HepG2 (cell line): ENCODE results near the gene EIF4G1. TPM values are rescaled to one million over a fixed set of nuclear protein-coding genes. Genes with fewer than 3 reads are reported as not detected.

Experiments
- ATAC-seq: fragments of 200-7000 bp; cut with Tn5 transposase; 3 replicates; pipeline ENCODE4 v1.9.1; 2020; ENCODE audit warnings: mild to moderate bottlenecking, moderate library complexity
- BruUV-seq: library from RNA; stranded (reverse); fragments of 400-500 nt; replicated peaks from 2 replicates; lab custom pipeline; 2021; lab: Mats Ljungman, UMichigan
- CTCF ChIA-PET: fragments of 300-600 bp; formaldehyde crosslinking; extraction: SDS; loops from one replicate; lab custom pipeline; 2021; ENCODE audit warnings: low total read pairs, inconsistent platforms, low intra/inter-chr PET ratio; lab: Yijun Ruan, JAX
- POLR2A ChIA-PET: fragments of 350-600 bp; sonication (Branson Sonifier 250); formaldehyde crosslinking; loops from one replicate; lab custom pipeline; 2020; ENCODE audit warnings: antibody characterized with exemption, inconsistent platforms; lab: Yijun Ruan, JAX
- DNase-seq: peaks from one replicate; pipeline ENCODE4 v3.0.0-alpha.2; 2015; ENCODE audit warnings: low spot score
- FAIRE-seq: peaks from 3 replicates; lab custom pipeline; 2011; peaks lifted over from hg19 to GRCh38; lab: Jason Lieb, UNC
- H2AFZ ChIP-seq: one replicate; pipeline ENCODE4 v1.6.1; 2011; ENCODE audit warnings: low read length, inconsistent platforms
- H3K27ac ChIP-seq: fragments of 300-600 bp; 3 replicates; pipeline ENCODE4 v1.8.0; 2011; ENCODE audit warnings: mixed run types, mild to moderate bottlenecking, mixed read lengths, low read length, inconsistent platforms; ENCODE audit not compliant: insufficient read depth; ENCODE audit errors: extremely low read length
- H3K27me3 ChIP-seq, 2 experiments: fragments of 200-600 bp in 1 of 2; 2 replicates in 1 of 2; 3 replicates in 1 of 2; pipeline versions ENCODE4 v1.6.0 to v1.8.0; 2011; ENCODE audit warnings: low read length in 2 of 2, mild to moderate bottlenecking in 2 of 2, moderate library complexity in 2 of 2, inconsistent platforms in 1 of 2; ENCODE audit not compliant: insufficient read depth in 2 of 2, control insufficient read depth in 1 of 2
- H3K36me3 ChIP-seq, 2 experiments: fragments of 200-600 bp in 1 of 2; replicated peaks in 1 of 2; 2 replicates in 1 of 2; 3 replicates in 1 of 2; pipeline versions ENCODE4 v1.5.1 to v1.8.0; 2011; ENCODE audit warnings: low read length in 2 of 2, inconsistent platforms in 1 of 2; ENCODE audit not compliant: insufficient read depth in 2 of 2, control insufficient read depth in 1 of 2
- H3K4me1 ChIP-seq: 2 replicates; pipeline ENCODE4 v1.5.1; 2012; ENCODE audit warnings: low read length, inconsistent platforms; ENCODE audit not compliant: insufficient read depth
- H3K4me2 ChIP-seq: 2 replicates; pipeline ENCODE4 v1.6.0; 2011; ENCODE audit warnings: low read depth, low read length, inconsistent platforms
- H3K4me3 ChIP-seq, 3 experiments: fragments of 200-600 bp in 1 of 3; sonication (generic), shearing (Covaris generic) in 1 of 3; replicated peaks in 1 of 3; 2 replicates each; pipeline ENCODE4 v1.5.1; 2011 to 2016; ENCODE audit warnings: low read length in 3 of 3, inconsistent platforms in 2 of 3, low read depth in 2 of 3, mild to moderate bottlenecking in 2 of 3, control low read depth in 1 of 3, mixed read lengths in 1 of 3; ENCODE audit not compliant: insufficient read depth in 1 of 3
- H3K79me2 ChIP-seq: one replicate; pipeline ENCODE4 v1.6.1; 2011; ENCODE audit warnings: low read length, inconsistent platforms; ENCODE audit not compliant: insufficient read depth
- H3K9ac ChIP-seq: 2 replicates; pipeline ENCODE4 v1.6.0; 2011; ENCODE audit warnings: mild to moderate bottlenecking, low read depth, low read length, inconsistent platforms; ENCODE audit not compliant: insufficient read depth
- H3K9me3 ChIP-seq: 2 replicates; pipeline ENCODE4 v1.5.1; 2012; ENCODE audit warnings: mild to moderate bottlenecking, low read length
- H4K20me1 ChIP-seq: 2 replicates; pipeline ENCODE4 v1.6.0; 2011; ENCODE audit warnings: inconsistent platforms, mild to moderate bottlenecking, low read length, moderate library complexity; ENCODE audit not compliant: insufficient read depth
- DPF2 ChIP-seq: sonication (generic); formaldehyde crosslinking; IDR thresholded peaks from 2 replicates; pipeline ENCODE4 v1.4.0; 2020; ENCODE audit warnings: mild to moderate bottlenecking, low read depth, missing genetic modification reagents, borderline replicate concordance
- FOSL1 ChIP-seq: sonication (generic); formaldehyde crosslinking; IDR thresholded peaks from 2 replicates; pipeline ENCODE4 v1.9.0; 2021; ENCODE audit warnings: missing genetic modification reagents, borderline replicate concordance
- LCORL ChIP-seq, 2 experiments: fragments of 450-650 bp in 1 of 2; sonication (generic) in 1 of 2; formaldehyde crosslinking in 1 of 2; IDR thresholded peaks; 2 replicates each; pipeline versions ENCODE4 v1.5.0 to v1.6.1; 2017 to 2020; ENCODE audit warnings: antibody characterized with exemption in 1 of 2, missing genetic modification reagents in 1 of 2
- MIXL1 ChIP-seq: IDR thresholded peaks from 2 replicates; pipeline ENCODE4 v1.6.1; 2016
- NONO ChIP-seq, 2 experiments: fragments of 450-650 bp in 1 of 2; sonication (generic) in 1 of 2; formaldehyde crosslinking in 1 of 2; IDR thresholded peaks in 1 of 2; conservative IDR thresholded peaks in 1 of 2; 2 replicates each; pipeline versions ENCODE4 v1.6.1 to v1.8.0; 2017 to 2022; ENCODE audit warnings: mild to moderate bottlenecking in 1 of 2, missing genetic modification reagents in 1 of 2, moderate library complexity in 1 of 2
- RFXANK ChIP-seq: IDR thresholded peaks from 2 replicates; pipeline ENCODE4 v1.6.1; 2016
- STAG1 ChIP-seq: sonication (generic); formaldehyde crosslinking; IDR thresholded peaks from 2 replicates; pipeline ENCODE4 v1.4.0; 2020; ENCODE audit warnings: missing genetic modification reagents
- TOE1 ChIP-seq: sonication (generic); formaldehyde crosslinking; IDR thresholded peaks from 2 replicates; pipeline ENCODE4 v1.4.0; 2020; ENCODE audit warnings: mild to moderate bottlenecking, missing genetic modification reagents
- ZNF343 ChIP-seq: sonication (generic); formaldehyde crosslinking; IDR thresholded peaks from 2 replicates; pipeline ENCODE4 v1.4.0; 2020; ENCODE audit warnings: mild to moderate bottlenecking, missing genetic modification reagents
- ZNF510 ChIP-seq: sonication (generic); formaldehyde crosslinking; IDR thresholded peaks from 2 replicates; pipeline ENCODE4 v1.4.0; 2020; ENCODE audit warnings: low read depth, mild to moderate bottlenecking, missing genetic modification reagents
- ZSCAN12 ChIP-seq: sonication (generic); formaldehyde crosslinking; IDR thresholded peaks from 2 replicates; pipeline ENCODE4 v1.9.0; 2021; ENCODE audit warnings: mild to moderate bottlenecking, missing genetic modification reagents
- WGBS: methylation state at CpG from one replicate; pipeline ENCODE4 v1.1.6; 2017; ENCODE audit warnings: low lambda C conversion rate; 5-methylcytosine and 5-hydroxymethylcytosine counted together
- in situ Hi-C: cut with HindIII; loops from 2 replicates; pipeline ENCODE4 v1.10.0; 2017; ENCODE audit warnings: low pct_unique_long_range_greater_than_20kb; ENCODE audit not compliant: extremely low pct_ligation_motif_present
- intact Hi-C: fragments of 100-400 bp; cut with micrococcal nuclease; formaldehyde crosslinking; loops from one replicate; pipeline ENCODE4 v1.10.0; 2022; ENCODE audit not compliant: unreplicated experiment
- polyA plus RNA-seq, 8 experiments: library from polyadenylated mRNA; depleted of rRNA in 3 of 8; stranded (reverse) in 7 of 8; unstranded in 1 of 8; fragments of >200 nt; fragmentation: Illumina TruSeq in 4 of 8; extraction: Trizol in 4 of 8; gene quantifications; 2 replicates each; pipeline versions ENCODE4 v1.2.1 to v1.2.3, GENCODE V29; 2011 to 2016; ENCODE audit warnings: low read depth in 4 of 8, missing spikeins in 1 of 8, mixed read lengths in 1 of 8; ENCODE audit not compliant: insufficient read depth in 1 of 8
- total RNA-seq, 5 experiments: library from RNA; depleted of rRNA; stranded (reverse); fragments of >200 nt; fragmentation: Illumina TruSeq; extraction: Trizol; gene quantifications; 2 replicates each; pipeline ENCODE4 v1.2.3, GENCODE V29; 2016; ENCODE audit warnings: low read depth in 1 of 5
- TF ChIP-seq, protein P1 (sequence below): fragments of 450-650 bp; IDR thresholded peaks from 2 replicates; pipeline ENCODE4 v1.6.1; 2016
- TF ChIP-seq, protein P2 (sequence below): sonication (generic); formaldehyde crosslinking; IDR thresholded peaks from 2 replicates; pipeline ENCODE4 v1.5.0; 2020; ENCODE audit warnings: mild to moderate bottlenecking, missing genetic modification reagents, borderline replicate concordance
- TF ChIP-seq, protein P3 (sequence below): sonication (generic); formaldehyde crosslinking; IDR thresholded peaks from 2 replicates; pipeline ENCODE4 v1.4.0; 2020; ENCODE audit warnings: missing genetic modification reagents, mild to moderate bottlenecking, borderline replicate concordance
- TF ChIP-seq, protein P4 (sequence below): IDR thresholded peaks from 2 replicates; pipeline ENCODE4 v1.6.1; 2016

Gene EIF4G1
- total and polyA plus RNA-seq, 2 of the 13 experiments (the other 11 are each of a cell fraction or from before 2014, with no cell fraction given) = 208 to 213 TPM

DNA sequence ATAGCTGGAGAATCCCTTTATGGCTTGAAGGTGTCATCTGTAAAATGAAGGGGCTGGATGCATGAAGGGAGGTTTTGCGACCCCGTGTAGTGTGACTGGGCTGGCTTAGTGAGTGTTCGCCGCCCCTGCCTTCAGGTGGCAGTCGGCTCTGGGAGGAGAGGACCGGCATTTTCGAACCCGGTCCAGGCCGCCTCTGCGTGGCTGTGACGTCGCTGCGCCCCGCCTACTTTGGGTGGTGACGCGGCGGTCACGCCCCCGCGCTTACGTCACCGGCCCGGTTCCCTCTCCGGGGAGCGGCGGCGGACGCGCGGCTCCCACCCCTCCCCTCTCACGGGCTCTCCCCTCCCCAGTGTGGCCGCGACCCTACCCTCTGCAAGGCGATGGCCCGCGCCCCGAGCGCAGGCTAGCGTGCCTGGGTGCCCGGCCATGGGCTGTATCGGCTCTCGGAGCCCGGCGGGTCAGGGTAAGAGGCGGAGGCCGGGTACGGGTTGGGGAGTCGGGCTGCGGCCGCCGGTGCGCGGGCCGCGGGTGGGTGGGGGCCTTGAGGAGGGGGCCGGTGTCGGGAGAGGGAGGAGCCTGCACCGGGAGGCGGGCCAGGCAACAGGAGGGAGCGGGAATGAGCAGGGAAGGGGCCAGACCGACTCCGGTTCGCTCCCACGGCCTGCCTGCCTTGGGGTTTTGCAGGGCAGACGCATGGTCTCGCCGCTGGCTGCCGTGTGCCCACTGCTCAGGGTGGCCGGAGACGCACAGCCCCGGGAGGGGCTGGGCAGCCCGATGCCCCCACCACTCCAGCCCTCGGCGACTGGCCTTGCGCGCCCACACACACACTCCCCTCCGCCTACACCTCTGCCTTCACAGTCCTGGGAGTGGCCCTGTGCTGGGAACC, 21.5 kb downstream of the EIF4G1 start:
- H3K4me2 ChIP-seq = peak overlapping the region; percentile 94
- TF ChIP-seq ZNF343 (CRISPR knock-in tag) = no peak; the same call in 1 of the 2 replicates
- no peak for TF ChIP-seq MIXL1
- TF ChIP-seq FOSL1 (CRISPR knock-in tag) = no peak
- no peak for TF ChIP-seq RFXANK
- 0 out of 2 replicates have a peak, but pooled peaks have one; percentile 34 for TF ChIP-seq ZNF510
- no peak for TF ChIP-seq NONO (IDR thresholded peaks at IDR 0.05)
- peak; percentile 54; the same call in 1 of the 2 replicates for TF ChIP-seq NONO (CRISPR knock-in tag; conservative IDR thresholded peaks at IDR 0.05)
- TF ChIP-seq, protein P1, sequence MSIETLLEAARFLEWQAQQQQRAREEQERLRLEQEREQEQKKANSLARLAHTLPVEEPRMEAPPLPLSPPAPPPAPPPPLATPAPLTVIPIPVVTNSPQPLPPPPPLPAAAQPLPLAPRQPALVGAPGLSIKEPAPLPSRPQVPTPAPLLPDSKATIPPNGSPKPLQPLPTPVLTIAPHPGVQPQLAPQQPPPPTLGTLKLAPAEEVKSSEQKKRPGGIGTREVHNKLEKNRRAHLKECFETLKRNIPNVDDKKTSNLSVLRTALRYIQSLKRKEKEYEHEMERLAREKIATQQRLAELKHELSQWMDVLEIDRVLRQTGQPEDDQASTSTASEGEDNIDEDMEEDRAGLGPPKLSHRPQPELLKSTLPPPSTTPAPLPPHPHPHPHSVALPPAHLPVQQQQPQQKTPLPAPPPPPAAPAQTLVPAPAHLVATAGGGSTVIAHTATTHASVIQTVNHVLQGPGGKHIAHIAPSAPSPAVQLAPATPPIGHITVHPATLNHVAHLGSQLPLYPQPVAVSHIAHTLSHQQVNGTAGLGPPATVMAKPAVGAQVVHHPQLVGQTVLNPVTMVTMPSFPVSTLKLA = no peak
- no peak for TF ChIP-seq ZSCAN12
- TF ChIP-seq, protein P2, sequence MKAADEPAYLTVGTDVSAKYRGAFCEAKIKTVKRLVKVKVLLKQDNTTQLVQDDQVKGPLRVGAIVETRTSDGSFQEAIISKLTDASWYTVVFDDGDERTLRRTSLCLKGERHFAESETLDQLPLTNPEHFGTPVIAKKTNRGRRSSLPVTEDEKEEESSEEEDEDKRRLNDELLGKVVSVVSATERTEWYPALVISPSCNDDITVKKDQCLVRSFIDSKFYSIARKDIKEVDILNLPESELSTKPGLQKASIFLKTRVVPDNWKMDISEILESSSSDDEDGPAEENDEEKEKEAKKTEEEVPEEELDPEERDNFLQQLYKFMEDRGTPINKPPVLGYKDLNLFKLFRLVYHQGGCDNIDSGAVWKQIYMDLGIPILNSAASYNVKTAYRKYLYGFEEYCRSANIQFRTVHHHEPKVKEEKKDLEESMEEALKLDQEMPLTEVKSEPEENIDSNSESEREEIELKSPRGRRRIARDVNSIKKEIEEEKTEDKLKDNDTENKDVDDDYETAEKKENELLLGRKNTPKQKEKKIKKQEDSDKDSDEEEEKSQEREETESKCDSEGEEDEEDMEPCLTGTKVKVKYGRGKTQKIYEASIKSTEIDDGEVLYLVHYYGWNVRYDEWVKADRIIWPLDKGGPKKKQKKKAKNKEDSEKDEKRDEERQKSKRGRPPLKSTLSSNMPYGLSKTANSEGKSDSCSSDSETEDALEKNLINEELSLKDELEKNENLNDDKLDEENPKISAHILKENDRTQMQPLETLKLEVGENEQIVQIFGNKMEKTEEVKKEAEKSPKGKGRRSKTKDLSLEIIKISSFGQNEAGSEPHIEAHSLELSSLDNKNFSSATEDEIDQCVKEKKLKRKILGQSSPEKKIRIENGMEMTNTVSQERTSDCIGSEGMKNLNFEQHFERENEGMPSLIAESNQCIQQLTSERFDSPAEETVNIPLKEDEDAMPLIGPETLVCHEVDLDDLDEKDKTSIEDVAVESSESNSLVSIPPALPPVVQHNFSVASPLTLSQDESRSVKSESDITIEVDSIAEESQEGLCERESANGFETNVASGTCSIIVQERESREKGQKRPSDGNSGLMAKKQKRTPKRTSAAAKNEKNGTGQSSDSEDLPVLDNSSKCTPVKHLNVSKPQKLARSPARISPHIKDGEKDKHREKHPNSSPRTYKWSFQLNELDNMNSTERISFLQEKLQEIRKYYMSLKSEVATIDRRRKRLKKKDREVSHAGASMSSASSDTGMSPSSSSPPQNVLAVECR = peak; percentile 83
- TF ChIP-seq, protein P3, sequence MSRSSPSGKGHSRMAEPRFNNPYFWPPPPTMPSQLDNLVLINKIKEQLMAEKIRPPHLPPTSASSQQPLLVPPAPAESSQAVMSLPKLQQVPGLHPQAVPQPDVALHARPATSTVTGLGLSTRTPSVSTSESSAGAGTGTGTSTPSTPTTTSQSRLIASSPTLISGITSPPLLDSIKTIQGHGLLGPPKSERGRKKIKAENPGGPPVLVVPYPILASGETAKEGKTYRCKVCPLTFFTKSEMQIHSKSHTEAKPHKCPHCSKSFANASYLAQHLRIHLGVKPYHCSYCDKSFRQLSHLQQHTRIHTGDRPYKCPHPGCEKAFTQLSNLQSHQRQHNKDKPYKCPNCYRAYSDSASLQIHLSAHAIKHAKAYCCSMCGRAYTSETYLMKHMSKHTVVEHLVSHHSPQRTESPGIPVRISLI (CRISPR knock-in tag) = no peak
- no peak for TF ChIP-seq DPF2 (CRISPR knock-in tag)
- TF ChIP-seq TOE1 = no peak
- TF ChIP-seq STAG1 (CRISPR knock-in tag) = no peak
- TF ChIP-seq, protein P4, sequence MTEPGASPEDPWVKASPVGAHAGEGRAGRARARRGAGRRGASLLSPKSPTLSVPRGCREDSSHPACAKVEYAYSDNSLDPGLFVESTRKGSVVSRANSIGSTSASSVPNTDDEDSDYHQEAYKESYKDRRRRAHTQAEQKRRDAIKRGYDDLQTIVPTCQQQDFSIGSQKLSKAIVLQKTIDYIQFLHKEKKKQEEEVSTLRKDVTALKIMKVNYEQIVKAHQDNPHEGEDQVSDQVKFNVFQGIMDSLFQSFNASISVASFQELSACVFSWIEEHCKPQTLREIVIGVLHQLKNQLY = 0 out of 2 replicates have a peak, but pooled peaks have one; percentile 23
- no peak for TF ChIP-seq LCORL (IDR thresholded peaks at IDR 0.05)
- TF ChIP-seq LCORL (CRISPR knock-in tag; IDR thresholded peaks at IDR 0.05) = peak; percentile 33; the same call in 1 of the 2 replicates

More for the DNA sequence above, 21.5 kb downstream of the EIF4G1 start:
- ATAC-seq = peak; percentile 66
- Histone ChIP-seq H3K27me3 (no peaks in the 10 kb centered on the region; a peak in 1 of 5 replicates), H3K4me3 (peak overlapping the region; percentile 67 to 94 (median 80)), H2AFZ (no peak overlapping the region), H3K27ac (peak overlapping the region; percentile 84), H3K79me2 (peaks cover 16% of the 10 kb centered on the region), H4K20me1 (peaks cover 19% of the 10 kb centered on the region; the same call in 1 of the 2 replicates), H3K4me1 (peaks cover 18% of the 10 kb centered on the region), H3K9ac (peak overlapping the region; percentile 91), H3K9me3 (no peaks in the 10 kb centered on the region), H3K36me3 (peaks cover 22 to 42% of the 10 kb centered on the region in 2 experiments)
- POLR2A ChIA-PET = interaction anchor here (0.7 to 1.9 kb wide), 4 partner anchors 10 to 26 kb away, joined by 3 to 10 read pairs (median 8); partner anchors contain the start of genes CLCN2 and POLR2H
- CTCF ChIA-PET = no interaction called here
- TSS peak; percentile 33 for BruUV-seq
- in situ Hi-C loops = no loop called here
- 0% methylated on average over 1 of the region's 77 CpGs for WGBS
- FAIRE-seq = peak; percentile 52
- DNase-seq = peak; percentile 54
- intact Hi-C loops = no loop called here
